H4 (cell line): Measurements from ENCODE around the gene DTD2. TPM values are rescaled to one million over a fixed set of nuclear protein-coding genes. Genes with fewer than 3 reads are reported as not detected.
"Not testable (repeated sequence)": the region's sequence is repeated elsewhere in the genome, so short reads cannot be mapped to it uniquely, and the experiment has no call there.

Experiments
- DNase-seq: peaks from one replicate; pipeline ENCODE4 v3.0.0-alpha.2; 2015; ENCODE audit warnings: low spot score
- total RNA-seq: library from RNA; depleted of rRNA; stranded (reverse); fragments of >200 nt; shearing (Covaris generic); gene quantifications from 2 replicates; pipeline ENCODE4 v1.2.3, GENCODE V29; 2014

The DTD2 gene
- total RNA-seq, 1 experiment from 2014 or later: 41.0 TPM

- no peak for DNase-seq
Measured at GRCh38 chr14:31442284-31442683, 15.0 kb downstream of the DTD2 start.

- peak; percentile 80 for DNase-seq
Measured at GRCh38 chr14:31441273-31442111, 15.8 kb downstream of the DTD2 start.

GRCh38 chr14:31440280-31440679 lies 17.0 kb downstream of the DTD2 start:
- DNase-seq: no peak

- no peak for DNase-seq
Measured at GRCh38 chr14:31439561-31439960, 17.7 kb downstream of the DTD2 start.

GRCh38 chr14:31437045-31437691 lies 20.1 kb downstream of the DTD2 start:
- DNase-seq: not testable (repeated sequence)

- DNase-seq: no peak
Measured at GRCh38 chr14:31435276-31435675, 22.0 kb downstream of the DTD2 start.

GRCh38 chr14:31430634-31431264 lies 26.6 kb downstream of the DTD2 start:
- no peak for DNase-seq

- no peak for DNase-seq
Measured at GRCh38 chr14:31429791-31430190, 27.5 kb downstream of the DTD2 start.

- no peak for DNase-seq
Measured at GRCh38 chr14:31428011-31428410, 29.3 kb downstream of the DTD2 start.

GRCh38 chr14:31426663-31427062 lies 30.6 kb downstream of the DTD2 start:
- DNase-seq: no peak

GRCh38 chr14:31425905-31426304 lies 31.4 kb downstream of the DTD2 start:
- no peak for DNase-seq

- no peak for DNase-seq
Measured at GRCh38 chr14:31421200-31421599, 36.1 kb downstream of the DTD2 start.

- DNase-seq: peak; percentile 91
Measured at GRCh38 chr14:31420319-31421111, 36.8 kb downstream of the DTD2 start, which contains the start of gene HEATR5A. HEATR5A (minus strand) TSS chr14:31420550; CDS start chr14:31402975, 17,575 bp downstream.

- no peak for DNase-seq
Measured at GRCh38 chr14:31419967-31420318, 37.4 kb downstream of the DTD2 start.

GRCh38 chr14:31419179-31419966 lies 37.9 kb downstream of the DTD2 start:
- DNase-seq: peak; percentile 7

- DNase-seq: no peak
Measured at GRCh38 chr14:31418440-31418839, 38.9 kb downstream of the DTD2 start.

- DNase-seq: no peak
Measured at GRCh38 chr14:31414190-31414833, 43.0 kb downstream of the DTD2 start.

- DNase-seq: no peak
Measured at GRCh38 chr14:31411218-31411727, 46.0 kb downstream of the DTD2 start.

- no peak for DNase-seq
Measured at GRCh38 chr14:31410048-31410650, 47.2 kb downstream of the DTD2 start.

- no peak for DNase-seq
Measured at GRCh38 chr14:31408421-31408820, 48.9 kb downstream of the DTD2 start.
